NCI-H226 (cell line): Measurements from ENCODE around the gene HPGDS.
"Not testable (repeated sequence)": the region's sequence is repeated elsewhere in the genome, so short reads cannot be mapped to it uniquely, and the experiment has no call there.

Experiments
- DNase-seq: peaks from one replicate; pipeline ENCODE4 v3.0.0-alpha.2; 2015

The HPGDS gene

GRCh38 chr4:94354474-94354896 lies 11.8 kb upstream of the HPGDS start:
- no peak for DNase-seq

DNA sequence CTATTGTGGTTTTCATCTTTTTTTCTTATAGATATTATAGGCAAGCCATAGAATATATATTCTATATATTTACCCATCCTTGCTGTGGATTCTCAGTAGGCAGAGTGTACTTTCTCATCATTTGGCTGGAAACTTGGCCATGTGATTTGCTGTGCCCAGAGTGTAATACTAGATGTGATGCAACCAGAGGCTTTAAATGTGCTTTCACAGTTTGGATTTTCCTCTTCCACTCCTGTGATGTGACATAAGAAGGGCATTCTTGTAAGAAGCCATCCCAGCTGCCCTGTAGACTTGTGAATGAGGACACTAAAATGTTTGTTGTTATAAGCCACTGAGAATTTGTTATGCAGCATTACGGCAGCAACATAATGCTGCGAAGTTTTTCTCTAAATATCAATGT lies 10.4 kb upstream of the HPGDS start:
- no peak for DNase-seq

DNA sequence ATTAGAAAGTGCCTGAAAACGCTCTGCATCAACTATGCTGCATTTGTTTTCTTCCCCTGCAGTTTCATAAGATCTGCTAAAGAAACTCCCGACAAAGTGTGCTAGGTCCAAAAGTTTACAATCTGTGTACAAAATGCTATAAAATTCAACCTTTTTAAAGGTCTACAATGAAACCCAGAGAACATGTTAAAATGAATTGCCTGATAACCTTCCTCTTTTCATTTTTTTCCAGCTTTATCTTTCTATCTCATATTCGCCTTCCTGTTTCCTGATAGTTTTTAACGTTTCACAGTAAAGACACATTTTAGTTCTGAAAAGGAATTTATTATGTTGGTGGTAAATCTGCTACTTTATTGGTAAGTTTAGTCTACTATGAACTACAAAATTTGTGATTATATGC lies 9.5 kb upstream of the HPGDS start:
- no peak for DNase-seq

DNA sequence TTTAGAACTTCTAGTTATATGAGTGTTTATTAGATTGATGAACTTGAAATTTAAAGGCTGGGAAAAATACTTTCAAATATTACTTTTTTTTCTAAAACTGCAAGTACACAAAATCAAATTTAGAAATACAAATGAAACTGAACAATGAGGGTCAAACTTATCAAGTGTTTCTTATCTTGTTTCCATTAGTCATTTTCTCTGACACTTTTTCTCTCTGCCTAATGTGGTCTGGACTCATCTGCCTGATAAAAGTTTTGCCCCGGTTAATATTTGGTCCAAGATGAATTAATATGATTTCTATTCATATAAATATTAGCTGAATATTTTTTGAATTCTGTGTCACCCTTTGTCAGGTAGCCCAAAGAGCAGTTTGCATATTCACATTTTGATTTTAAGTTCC lies 8.7 kb upstream of the HPGDS start:
- DNase-seq: no peak

GRCh38 chr4:94350095-94350494 lies 7.5 kb upstream of the HPGDS start:
- no peak for DNase-seq

- DNase-seq: no peak
Measured at GRCh38 chr4:94349193-94349592, 6.6 kb upstream of the HPGDS start.

DNA sequence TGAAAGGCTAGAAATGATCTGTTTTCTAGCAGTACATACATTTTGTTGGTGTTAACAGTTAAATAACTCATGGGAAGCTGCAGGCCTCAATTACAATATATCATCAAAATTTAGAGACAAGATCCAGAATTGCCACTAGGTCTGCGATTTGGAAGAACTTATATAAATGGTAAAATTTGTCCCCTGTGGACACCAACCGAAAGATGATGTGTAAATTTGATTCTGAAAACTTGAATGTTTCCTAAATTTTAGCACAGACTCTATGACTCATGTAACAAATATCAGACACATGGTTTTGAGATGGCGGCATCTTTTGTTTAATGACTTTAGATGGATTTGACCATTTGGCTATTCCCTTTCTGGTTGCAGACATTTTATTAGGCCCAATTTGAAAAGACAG lies 6.0 kb upstream of the HPGDS start:
- DNase-seq: no peak

DNA sequence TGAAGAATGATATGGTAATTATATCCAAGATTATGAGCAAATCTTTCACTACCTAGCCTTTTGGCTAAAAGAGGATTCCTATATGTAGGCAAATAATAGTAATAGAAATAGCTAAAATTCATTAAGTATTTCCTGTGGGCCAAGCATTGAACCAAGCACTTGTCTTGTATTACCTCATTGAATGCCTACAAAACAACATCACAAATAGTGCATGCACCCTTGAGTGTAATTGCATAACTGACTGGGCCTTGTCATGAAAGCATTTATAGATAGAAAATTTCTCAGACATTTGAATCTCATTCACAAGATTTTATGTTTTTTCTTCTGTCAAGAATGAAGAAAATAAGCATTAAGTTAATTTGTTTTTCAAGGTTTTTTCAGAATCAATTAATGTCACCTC lies 3.9 kb upstream of the HPGDS start:
- DNase-seq: no peak

- DNase-seq: no peak
Measured at GRCh38 chr4:94345969-94346368, 3.3 kb upstream of the HPGDS start.

DNA sequence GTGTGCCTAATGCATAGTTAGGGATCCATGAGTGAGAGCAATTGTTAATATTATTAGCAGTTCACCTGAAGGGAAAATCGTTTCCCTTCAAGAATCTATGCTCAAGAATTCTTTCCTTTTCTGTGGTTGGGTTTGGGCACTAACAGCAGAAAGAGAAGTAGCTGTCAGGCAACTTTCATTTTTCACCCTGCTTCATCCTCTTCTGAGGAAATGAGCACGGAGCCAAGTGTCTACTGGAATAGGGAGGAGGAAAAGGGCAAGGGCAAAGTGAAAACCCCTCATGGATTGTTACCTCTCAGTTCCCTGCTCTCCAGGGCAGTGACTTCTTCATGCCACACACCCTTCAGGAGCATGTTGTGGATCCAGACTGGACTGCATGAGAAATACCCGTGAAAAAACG lies 2.6 kb upstream of the HPGDS start:
- DNase-seq: no peak

GRCh38 chr4:94344457-94344856 lies 1.8 kb upstream of the HPGDS start:
- no peak for DNase-seq

DNA sequence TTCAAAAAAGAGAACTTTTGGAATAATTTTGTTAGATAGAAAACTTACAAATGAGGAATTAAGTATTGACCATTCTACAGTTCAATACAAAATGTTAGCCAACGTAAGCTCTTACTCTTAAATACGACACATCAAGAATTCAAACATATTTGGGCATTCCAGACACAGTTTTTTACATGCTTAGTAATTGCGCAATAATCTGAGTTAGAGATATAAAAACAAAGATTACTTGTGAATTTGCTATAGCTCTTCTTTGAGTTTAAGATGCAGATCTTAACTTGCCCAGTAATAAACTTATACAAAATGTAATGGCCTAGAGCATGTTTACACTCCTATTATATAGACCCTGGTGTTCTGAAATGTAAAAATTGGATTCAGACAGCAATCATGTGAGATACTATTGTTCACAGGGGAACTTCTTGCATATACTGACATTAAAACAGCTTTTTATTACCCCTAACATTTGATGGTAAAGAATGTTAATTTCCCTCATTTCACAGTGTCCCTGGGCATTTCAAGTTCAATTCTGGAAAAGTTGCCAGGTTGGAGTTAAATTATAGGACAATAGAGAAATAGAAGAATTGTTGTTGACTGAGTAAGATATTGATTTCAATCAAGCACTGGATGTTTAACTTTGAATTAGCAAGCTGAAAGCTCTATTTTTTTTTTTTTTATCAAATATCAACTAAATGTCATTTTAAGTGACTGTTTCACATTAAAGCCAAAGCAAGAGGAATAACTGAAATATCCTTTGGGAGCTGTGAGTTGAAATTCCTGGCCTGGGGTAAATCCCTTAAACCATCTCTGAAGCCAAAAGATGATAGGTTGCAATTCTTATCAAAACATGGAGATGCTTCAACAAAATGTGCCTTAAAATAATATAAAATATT lies 910 bp downstream of the HPGDS start:
- DNase-seq: no peak

GRCh38 chr4:94339779-94340178 lies 2.9 kb downstream of the HPGDS start:
- DNase-seq: no peak

- DNase-seq: no peak
Measured at GRCh38 chr4:94338681-94339351, 3.8 kb downstream of the HPGDS start.

- DNase-seq: not testable (repeated sequence)
Measured at GRCh38 chr4:94336791-94337190, 5.8 kb downstream of the HPGDS start.

- no peak for DNase-seq
Measured at GRCh38 chr4:94336303-94336702, 6.3 kb downstream of the HPGDS start.

DNA sequence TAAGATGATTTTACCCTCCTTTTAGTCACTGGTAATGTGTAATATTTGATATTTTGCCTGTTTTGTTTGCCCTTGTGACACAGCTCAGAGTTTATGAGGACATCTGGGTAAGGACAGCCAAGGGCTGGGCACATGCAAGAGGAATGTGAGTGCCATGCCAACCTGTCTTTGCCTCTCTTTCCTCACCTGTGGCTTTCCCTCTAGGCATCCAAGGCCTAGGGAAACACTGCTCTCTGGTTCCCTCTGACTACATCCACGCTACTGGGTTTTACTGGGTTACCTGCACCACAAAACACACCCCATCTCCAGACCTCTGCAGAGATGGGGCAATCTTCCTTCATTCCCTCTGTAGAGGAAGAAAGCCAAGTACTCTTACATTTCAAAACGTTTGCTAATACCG lies 7.7 kb downstream of the HPGDS start:
- no peak for DNase-seq

DNA sequence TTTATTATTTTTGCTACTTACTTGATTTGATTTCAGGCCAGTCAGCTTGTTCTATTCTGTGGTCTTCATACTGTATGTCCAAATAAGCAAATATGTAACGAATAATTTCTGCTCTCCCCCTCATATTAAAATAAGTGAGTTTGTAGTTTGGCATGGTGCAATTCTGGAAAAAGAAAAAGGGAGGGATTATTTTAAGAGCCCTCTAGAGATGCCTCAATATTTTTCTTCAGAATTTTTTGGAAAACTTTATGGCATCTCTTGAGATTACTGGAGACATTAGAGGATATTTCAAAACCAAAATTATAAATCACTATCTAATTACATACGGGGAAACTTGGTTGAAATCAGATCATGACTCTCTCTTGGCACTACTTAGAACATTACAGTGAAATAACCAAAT lies 8.2 kb downstream of the HPGDS start:
- DNase-seq: no peak

DNA sequence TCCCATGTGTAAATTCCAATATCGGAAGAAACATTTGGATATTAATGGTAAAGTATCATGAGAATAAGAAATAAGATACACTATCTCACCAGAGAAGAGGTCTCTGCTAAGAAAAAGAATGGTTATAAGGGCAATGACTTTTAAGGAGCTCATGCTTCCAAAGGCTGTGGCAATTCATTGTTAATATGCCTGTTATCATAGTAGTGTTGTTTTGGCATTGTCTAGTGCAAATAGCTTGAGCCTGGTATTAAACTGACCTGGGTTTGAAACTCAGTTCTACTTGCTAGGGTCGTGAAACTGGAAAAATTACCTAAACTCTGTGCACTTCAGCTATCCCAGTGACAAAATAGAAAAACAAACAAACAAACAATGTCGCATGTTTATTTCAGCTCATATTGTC lies 8.8 kb downstream of the HPGDS start:
- DNase-seq: no peak

DNA sequence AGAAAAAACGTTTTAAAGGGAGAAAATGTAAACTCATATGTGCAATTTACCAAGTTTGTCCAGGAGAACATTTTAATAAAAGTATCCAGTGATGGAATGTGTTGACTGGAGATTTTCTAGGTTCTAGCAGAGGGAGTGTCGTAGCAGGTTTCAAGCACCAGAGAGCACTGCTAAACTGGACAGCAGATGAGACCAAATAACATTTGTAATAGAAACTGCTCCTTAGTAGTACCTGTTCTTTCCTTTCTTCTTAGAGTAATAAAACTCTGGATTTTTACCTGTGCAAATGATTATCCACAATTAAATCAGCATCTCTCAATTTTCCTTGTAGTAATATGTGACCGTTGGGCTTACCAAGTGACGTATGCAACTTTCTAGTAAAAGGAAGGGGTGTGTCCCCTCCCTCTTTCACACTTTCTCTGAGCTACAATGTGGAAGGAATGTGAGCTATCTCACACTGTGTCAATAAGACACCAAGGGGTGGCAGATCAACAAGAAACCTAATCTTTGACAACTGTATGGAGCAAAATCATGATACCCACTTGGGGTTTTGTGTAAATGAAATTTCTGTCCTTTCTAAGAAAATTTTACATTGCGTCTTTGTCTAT lies 9.5 kb downstream of the HPGDS start:
- DNase-seq: no peak

DNA sequence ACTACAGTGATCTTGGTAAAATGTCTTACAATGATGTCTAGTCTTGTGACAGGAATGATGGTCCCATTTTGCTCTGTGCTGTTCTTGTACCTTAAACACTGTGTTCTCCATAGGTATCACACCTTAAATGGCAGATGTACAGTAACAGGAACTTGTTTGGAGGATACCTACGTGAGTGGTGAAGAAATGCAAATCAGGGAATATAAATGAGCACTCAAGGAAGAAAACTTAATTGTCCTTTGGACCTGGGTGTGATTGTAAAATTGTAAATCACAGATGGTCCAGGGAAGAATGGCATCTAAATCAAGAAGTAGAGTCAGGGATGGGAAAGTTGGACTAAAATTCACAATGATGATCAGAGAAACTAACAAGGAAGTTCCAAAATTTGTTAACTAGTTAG lies 12.7 kb downstream of the HPGDS start:
- no peak for DNase-seq

DNA sequence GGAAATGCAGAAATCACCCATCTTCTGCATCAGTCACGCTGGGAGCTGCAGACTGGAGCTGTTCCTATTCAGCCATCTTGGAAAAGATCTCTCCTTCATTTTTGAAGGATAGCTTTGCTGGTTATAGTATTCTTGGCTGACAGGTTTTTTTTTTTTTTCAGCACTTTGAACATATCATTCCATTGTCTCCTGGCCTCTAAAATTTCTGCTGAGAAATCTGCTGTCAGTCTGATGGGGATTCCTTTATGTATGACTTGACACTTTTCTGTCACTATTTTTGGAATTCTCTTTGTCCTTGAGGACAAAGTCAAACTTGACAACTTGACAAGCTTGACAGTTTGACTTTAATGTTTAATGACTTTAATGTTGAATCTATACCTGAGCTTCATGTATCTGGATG lies 16.8 kb downstream of the HPGDS start:
- no peak for DNase-seq

GRCh38 chr4:94319927-94320326 lies 22.7 kb downstream of the HPGDS start:
- DNase-seq: not testable (repeated sequence)

DNA sequence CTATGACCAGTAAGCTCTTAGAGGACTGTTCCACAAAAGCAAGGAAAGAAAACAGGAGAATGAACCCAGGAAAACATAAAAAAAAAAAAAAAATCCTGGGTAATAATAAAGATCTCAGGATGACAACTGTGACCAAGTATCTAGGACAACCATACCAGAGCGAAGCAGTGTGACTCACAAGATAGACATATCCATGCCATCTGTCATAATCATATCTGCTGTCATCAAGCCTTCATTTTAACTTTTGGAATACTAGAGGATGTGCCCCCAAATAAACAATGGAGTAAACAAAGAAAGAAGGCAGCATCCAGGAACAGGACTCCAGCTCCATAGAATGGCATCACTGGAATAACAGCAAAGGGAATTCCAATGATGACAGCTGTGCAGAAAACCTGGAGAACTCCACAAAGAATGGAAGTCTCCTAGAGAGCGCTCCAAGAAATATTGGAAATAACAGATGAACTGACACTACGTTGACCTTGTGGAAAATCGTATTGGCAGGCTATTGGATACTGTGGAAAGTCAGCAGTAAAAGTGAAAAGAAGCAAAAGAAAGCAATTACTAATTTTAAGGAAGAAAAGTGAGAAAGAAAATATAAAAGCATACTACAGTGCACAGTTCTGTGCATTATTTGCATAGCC lies 35.3 kb downstream of the HPGDS start:
- DNase-seq: no peak
